Activated CD4-positive, CD25-positive, alpha-beta regulatory T cell treated with anti-CD3 and anti-CD28 coated beads, Interleukin-2, amount 50 U/mL, for 16 hours (primary cell): ENCODE data around the gene PHF23.

Experiments used
- DNase-seq: peaks from one replicate; pipeline ENCODE4 v3.0.0-alpha.2; 2020; ENCODE audit warnings: low read depth, low spot score

Gene PHF23

DNA sequence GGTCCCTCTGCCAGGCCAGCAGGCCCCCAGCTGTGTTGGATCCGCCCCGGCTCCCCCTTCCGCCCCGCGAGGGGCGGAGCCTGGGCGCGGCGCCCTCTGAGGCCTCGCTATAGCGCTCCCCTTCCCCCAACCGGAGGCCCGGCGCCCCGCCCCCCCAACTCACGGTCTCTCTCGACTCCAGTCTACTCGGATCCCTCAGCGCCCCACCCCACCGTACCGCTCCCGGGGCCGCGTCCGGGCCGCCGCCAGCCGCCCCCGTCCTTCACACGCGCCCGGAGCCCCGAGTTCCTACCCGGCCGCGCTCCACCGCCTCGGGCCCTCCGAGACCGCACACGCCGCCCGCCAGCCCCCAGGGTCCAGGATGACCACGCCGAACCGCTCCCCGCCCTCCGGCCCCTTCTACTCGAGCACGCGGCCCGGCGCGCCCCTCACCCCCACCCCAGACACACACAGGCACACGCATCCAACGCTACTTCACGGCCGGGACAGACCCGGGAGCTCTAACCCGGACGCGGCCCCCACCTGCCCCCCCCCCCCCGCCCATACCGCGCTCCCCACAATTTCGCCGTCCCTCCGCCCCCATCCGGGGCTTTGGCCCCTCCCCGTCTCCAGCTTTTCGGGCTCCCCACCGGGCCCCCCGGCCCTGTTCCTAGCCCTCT is 1.4 kb downstream of the PHF23 start:
- peak; percentile 72 for DNase-seq

DNA sequence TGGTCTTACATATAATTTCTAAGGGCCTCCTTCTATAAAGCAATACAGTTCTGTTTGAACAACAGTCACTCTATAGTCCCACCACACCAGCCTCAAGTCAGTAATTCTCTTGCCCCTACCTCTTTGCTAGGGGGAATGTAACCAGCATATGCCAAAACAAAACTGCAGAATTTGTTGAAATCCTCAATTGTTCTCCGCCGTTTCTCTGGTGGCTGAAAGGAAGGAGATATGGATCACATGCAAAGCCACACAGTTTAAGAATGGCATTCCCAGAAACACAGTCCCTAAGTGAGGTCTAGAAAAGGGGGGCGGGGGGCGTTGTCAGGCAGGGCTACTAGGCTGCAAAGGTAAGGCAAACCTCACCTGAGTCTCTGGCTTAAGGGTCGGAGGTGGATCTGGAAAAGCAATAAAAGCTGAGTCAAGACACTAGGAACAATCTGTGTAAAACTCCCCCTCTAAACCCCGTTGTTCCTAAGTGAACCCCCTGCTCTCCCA is 1.9 kb downstream of the PHF23 start:
- no peak for DNase-seq

DNA sequence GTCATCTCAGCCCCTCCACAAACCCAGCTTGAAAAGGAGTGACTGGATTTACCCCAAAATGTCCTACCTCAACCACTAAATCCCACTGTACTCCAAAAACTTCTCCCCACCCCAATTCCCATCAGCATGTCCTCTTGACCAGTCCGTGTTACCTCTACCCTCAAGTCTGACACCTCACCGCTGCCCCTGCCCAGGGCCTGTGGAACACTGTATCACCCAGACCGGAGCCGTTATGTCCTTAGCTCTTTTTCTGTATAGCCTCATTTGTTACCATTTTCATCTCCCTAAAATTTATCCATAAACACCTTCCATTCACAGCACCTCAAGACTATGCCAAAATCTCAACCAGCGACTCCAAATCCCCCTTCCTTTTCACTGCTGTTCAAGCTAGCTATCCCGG is 2.4 kb downstream of the PHF23 start:
- DNase-seq: no peak

DNA sequence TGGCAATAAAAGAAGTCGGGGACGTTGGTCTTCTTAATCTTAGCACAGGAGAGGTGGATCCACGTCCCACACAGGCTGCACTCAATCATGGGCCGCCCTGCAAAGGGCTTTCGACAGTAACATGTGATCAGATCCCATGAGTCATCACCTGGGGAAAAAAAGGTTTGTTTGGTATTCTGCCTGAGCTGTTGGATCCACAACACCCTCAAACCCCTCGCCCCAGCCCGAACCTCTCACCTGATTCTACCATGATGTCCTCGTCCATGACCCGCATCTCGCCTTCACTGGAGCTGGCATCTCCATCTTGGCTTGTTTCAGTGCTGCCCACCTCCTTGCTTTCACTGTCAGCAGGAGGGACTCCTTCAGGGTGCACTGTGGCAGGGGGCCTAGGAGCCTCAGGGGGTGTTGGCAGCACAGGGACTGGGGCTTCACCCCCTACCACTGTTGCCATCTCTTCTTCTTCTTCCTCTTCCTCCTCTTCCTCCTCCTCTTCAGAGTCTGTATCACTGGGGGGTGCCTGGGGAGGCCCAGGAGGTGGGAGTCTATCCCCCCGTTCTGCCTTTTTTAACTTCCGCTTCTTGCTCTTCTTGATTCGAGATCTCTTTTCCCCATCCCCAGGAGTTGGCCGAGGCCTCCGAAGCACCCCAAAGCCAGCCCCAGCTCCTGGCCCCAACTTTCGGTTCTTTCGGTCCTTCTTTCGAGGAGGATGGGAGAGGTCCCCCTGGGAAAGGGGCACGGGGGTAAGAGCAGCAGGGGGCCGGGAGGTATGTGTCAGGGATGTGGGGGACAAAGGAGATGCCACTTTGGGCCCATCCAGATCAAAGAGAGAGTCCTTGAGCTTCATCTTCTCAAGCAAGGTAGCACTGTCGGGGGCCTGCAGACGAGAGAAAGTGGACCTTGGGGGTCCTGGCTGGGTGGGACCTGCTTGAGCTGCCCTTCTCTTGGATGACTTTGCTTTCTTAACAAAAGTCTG is 3.3 kb downstream of the PHF23 start:
- DNase-seq: no peak

DNA sequence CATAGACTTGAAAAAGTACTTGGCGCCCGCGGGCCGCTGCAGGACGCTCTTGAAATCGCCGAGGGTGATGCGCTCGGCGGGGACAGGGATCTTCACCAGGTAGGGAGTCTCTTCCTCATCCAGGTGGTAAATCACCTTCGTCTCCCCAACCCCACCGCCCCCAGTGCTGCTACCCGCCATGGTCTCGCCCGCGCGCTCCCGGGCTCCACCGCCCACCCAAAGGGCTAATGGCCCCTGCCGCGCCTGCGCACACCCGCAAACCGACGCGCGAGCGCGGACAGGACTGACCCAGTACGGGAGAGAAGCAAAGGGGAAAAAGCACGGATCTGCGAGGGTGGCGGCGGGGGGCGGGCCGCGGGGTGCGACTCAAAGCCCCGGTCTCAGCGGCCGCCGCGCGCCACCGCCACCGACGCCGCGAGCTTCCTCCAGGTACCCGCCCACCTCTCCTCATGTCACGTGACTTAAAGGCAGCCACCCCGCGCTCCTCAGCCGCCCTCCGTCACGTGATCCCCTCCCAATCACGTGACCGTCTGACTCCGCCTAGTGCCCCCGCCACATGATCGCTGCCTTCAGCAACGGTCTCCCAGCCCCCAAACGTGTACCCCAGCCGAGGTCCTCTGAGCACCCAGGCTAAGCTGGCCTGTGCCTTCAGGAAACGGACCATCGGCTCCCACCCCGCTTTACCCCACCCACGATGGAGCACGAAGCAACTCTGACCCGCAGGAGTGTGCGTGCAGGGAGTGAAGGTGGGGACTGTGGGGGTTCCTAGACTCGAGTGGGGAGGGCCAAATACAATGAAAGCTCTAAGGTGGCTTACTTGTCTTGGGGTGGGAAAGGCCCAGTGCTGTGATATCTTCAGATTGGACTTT is 4.9 kb downstream of the PHF23 start, which contains the start of gene DVL2:
Gene DVL2, minus strand, starts transcription at position 435 of the 869 bp plus-strand sequence. Its CDS starts 255 bp downstream, at position 180.
- peak; percentile 85 for DNase-seq

DNA sequence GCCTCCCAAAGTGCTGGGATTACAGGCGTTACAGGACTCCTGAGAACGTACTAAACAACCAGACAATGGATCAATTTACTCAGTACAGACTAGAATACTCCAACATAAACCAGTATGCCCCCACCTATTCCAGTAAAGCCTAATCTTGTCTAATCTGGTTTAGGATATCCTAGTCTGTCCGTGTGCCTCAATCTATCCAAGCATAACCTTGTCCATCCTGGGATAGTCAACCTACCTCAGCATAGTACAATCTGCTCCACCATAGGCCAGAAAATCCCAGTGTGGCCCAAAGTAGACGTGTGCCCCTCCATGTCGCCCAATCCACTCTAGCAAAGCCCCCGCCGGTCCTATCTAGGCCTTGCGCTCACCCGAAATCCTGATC is 5.6 kb downstream of the PHF23 start:
- DNase-seq: no peak

DNA sequence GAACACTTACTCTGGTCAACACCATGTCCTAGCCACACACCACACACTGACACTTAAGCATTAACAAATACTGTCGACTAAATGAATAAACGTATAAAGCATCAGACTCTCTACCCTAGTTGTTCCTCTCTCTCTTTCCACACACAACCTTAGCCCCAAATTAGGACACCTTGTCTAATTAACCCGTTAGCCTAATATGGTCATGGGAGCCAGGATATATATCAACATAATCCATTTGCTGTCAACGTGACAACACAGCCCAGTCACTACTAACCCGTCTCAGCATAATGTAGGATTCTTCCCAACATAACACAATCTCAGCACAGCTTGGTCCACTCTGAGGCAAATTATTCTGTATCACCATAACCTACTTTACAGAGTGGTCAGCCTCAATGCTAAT is 7.1 kb downstream of the PHF23 start:
- no peak for DNase-seq

DNA sequence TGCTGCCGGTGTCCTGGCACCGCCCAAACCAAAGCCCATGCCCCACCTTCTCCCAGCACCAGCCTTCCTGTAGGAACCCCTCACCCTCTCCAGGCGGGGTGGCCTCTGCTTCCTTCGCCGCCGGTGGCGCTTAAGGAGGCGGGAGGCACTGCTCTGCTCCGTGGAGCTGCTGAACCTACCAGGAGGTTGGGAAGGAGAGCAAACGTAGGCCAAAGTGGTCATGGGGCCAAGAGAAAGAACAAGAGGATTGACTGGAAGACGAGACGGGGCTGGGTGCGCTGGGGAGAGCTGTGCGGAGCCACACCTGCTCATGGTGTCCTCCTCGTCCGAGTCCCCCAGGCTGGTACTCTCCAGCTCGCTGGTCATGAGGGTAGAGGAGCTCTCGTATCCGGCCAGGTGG is 9.8 kb downstream of the PHF23 start:
- no peak for DNase-seq

DNA sequence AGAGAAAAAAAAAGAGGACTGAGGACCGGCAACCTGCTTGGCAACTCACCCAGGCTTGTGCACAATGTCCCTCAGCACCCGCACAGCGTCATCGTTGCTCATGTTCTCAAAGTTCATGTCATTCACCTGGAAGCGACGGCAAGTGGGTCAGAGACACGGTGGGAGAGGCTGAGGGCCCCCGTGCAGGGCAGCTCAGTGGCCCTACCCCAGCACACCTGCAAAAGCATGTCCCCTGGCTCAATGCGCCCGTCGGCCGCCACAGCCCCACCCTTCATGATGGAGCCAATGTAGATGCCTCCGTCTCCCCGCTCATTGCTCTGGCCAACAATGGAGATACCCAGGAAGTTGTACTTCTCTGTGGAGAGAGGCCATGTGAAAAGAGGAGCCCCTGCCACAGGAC is 10.3 kb downstream of the PHF23 start:
- DNase-seq: no peak

DNA sequence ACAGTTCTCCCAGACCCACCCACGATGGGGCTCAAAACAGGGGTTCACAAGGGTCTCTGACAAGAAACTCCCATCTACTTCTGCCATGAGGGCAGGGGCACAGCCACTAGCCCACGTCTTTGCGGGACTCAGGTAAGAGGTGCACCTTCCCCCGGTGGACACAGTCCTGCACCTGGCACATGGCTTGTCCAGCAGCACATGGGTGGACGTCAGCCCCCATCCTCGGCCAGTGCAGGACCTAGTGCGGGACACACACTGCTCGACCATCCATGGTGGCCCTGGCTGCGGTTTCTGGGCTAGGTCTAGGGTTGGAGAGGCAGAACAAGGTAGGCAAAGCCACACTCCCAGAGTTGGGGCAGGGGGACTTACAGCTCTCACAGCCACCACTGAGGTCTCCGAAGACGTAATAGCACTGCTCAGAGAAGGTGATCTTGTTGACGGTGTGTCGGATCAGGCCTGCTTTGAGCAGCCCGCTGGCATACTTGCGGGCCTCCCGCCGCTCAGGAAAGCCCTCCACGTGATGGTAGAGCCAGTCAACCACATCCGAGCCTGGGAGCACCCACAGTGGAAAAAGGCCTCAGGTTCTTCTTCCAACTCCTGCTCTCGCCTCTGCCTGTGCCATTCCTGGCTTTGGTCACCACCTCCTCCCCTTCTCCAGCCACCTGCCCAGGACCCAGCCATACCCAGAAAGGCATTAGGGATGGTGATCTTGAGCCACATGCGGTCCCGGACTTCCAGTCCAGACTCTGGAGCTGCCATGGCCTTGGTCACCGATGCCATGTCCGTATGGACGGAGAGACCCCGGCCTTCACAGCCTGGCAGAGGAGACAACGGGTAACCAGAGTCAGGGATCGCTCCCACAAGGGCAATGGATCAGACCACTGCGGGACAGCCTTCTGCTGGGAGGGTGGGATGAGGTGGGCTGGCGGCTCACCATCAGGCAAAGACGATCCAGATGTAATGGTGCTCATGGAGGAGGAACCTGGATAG is 12.2 kb downstream of the PHF23 start:
- no peak for DNase-seq

DNA sequence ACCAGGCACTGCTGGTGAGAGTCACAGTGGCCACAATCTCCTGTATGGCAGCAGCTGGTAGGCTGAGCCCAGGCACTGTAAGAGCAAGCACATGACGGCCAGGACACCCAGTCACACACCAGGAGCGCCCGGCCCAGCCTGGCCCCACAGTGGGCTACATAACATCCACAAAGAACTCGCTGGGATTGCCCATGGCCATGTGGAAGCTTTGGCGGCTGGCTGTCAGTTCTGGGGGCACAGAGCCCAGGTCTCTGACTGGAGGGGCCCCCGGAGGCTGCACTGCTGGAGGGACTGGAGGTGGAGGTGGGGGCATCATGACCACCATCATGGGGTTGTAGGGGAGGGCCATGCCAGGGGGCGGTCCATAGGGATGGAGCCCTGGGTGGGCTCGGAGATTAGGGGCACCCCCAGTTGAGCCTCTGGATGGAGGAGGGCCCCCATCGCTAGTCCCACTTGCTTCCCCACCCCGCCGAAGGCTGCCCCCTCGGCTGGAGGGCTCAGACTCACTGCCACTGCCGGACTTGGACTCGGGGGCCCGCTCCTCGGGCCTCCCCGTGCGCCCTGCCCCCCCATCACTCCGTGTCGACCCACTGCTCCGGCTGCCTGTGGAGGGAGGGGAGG is 13.4 kb downstream of the PHF23 start:
- no peak for DNase-seq

DNA sequence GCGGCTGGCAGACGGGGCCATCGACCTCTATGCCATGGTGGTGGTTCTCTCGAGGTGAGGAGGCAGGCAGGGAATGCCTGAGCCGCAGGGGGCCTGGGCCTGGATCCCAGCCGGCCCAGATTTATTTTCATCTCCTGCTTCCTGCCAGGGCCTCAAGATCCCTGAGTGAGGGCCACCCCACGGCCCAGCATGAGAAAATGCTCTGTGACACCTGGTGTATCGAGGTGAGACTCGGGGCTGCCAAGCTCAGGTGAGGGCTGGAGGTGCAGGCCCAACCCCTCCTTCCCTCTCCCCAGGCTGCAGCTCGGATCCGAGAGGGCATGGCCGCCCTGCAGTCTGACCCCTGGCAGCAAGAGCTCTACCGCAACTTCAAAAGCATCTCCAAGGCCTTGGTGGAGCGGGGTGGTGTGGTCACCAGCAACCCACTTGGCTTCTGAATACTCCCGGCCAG is 14.6 kb downstream of the PHF23 start:
- no peak for DNase-seq

DNA sequence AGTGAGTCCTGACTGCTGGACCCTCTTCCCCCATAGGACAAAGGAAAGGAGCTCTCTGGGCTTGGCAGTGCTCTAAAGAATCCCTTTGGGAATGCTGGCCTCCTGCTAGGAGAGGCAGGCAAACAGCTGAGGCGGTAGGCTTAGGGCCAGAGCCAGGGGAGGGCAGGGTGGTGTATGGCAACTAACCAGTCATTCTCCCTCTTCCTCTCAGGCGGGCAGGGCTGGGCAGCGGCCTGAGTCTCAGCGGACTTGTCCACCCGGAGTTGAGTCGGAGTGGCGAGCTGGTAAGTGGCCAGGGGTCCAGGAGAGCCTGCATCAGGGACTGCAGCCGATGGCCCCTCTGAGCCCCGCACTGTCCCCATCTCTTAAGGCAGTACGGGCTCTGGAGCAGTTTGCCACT is 15.1 kb downstream of the PHF23 start:
- no peak for DNase-seq

DNA sequence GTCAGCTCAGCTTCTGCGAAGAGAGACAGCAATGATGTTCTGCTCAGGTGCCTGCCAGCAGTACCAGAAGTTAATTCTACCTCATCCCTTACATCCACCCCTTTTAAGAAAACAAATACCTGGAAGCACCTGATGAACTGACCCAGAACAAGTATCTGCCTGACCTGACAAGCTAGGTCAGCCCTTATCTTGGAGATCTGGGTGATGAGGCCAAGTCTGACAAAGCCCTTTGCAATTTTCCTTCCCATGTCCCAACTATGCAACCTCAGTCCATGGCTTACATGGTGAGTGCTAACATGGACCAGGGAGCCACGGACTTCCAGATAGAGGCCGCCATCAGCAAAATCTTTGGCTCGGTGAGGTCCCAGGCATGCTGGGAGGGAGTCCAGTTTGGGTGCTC is 15.9 kb downstream of the PHF23 start:
- DNase-seq: no peak

DNA sequence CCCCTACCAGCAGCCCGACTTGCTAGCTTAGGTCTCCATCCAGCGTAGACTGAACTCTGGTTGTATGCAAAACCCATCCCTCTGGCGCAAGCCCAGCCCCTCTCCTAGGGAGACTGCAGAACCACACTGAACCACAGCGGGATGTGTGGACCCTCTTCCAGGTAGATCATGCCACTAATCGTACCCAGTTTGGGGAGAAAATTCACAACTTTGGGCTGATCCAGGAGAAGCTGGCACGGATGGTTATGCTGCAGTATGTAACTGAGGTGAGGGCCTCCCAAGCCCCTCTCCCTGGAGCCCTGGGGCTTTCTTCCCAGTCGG is 16.3 kb downstream of the PHF23 start:
- no peak for DNase-seq

DNA sequence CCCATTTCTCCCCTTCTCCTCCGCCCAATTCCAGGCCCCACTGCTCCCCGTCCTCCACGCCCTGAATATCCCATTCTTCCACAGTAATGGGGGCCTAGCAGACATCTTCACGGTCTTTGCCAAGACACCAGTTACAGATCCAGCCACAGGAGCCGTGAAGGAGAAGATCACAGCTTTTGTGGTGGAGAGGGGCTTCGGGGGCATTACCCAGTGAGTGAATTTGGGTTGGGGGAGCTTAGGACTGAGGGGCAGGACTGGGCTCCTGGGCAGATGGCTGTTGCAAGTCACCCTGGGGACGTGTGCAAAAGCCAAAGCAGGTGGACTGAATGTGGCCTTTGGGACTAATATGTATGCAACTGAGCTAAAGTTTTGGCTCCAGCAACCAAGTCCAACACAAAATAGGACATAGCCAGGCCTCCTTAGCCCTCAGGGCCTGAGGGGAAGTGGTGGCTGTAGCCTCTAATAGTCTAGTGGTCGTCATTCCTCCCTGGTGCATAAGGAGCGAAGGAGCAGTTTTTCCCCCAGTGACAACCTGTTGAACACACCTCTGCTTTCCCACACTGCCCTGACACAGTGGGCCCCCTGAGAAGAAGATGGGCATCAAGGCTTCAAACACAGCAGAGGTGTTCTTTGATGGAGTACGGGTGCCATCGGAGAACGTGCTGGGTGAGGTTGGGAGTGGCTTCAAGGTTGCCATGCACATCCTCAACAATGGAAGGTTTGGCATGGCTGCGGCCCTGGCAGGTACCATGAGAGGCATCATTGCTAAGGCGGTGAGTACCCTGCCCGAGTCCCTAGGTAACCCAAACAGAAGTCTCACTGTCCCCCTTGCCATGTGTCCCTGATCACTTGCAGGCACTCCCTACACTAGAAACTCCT is 16.9 kb downstream of the PHF23 start:
- no peak for DNase-seq

DNA sequence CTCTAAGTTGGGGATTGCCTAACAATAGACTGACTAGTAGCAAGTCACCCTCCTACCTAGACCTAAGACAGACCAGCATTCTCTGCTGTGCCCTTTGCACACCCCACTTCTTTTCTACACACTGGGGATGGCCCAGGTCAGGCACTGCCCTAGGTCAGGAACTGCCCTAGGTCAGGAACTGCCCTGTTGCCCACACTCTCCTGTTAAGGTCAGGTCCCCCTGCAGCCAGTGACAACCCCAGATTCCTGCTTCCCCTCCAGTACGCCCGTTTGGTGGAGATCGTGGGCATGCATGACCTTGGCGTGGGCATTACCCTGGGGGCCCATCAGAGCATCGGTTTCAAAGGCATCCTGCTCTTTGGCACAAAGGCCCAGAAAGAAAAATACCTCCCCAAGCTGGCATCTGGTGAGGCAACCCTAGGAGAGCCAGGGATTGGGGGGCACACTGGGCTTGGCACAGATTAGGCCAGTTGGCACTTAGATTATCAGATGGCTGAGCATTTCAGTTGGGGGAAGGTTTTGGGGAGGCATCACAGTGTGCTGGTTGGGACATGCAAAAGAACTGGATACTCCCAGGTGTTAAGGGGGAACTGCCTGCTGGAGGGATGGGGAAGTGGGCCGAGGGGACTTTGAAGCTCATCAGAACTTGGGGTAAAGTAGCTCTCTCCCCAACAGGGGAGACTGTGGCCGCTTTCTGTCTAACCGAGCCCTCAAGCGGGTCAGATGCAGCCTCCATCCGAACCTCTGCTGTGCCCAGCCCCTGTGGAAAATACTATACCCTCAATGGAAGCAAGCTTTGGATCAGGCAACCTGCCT is 17.8 kb downstream of the PHF23 start:
- DNase-seq: no peak

DNA sequence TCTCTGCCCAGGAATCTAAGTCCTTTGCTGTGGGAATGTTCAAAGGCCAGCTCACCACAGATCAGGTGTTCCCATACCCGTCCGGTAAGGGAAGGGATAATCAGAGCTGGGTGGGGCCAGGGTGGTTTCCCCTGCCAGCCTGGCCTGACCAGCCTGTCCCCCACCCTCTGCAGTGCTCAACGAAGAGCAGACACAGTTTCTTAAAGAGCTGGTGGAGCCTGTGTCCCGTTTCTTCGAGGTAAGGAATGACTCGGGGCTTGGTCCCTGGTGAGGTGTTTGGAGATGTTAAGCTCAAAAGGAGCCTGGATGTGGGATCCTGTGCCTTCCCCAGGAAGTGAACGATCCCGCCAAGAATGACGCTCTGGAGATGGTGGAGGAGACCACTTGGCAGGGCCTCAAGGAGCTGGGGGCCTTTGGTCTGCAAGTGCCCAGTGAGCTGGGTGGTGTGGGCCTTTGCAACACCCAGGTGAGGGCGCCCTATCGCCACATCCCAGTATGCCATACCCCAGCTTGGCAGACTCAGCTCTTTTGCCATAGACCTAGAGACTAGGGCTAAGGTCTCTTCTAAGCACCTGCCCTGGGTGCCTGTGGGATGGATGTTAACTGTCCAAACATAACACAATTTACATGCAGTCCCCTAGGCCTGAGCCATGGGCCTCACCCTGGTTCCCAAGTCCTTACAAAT is 18.5 kb downstream of the PHF23 start:
- DNase-seq: no peak
